WTC11 (cell line): ENCODE results near the gene SLC24A3. TPM values are rescaled to one million over a fixed set of nuclear protein-coding genes. Genes with fewer than 3 reads are reported as not detected.

Experiments
- ATAC-seq: fragments of 200-7000 bp; cut with Tn5 transposase; 2 replicates; pipeline ENCODE4 v1.10.0; 2021; ENCODE audit warnings: mild to moderate bottlenecking, moderate library complexity
- CTCF ChIA-PET: fragments of 300-600 bp; sonication (Branson Sonifier 250); formaldehyde crosslinking; loops from one replicate; lab custom pipeline; 2021; ENCODE audit warnings: antibody characterized with exemption; lab: Charles Lee
- POLR2A ChIA-PET: fragments of 350-600 bp; sonication (Branson Sonifier 250); formaldehyde crosslinking; loops from one replicate; lab custom pipeline; 2021; ENCODE audit warnings: antibody characterized with exemption; lab: Charles Lee
- DNase-seq: peaks from one replicate; pipeline ENCODE4 v3.0.0; 2021; ENCODE audit warnings: low spot score
- H3K27ac Mint-ChIP-seq: 2 replicates; pipeline ENCODE4 v1.8.0; 2021; ENCODE audit warnings: mixed read lengths
- H3K27me3 Mint-ChIP-seq: 2 replicates; pipeline ENCODE4 v1.8.0; 2021; ENCODE audit warnings: low read depth, mild to moderate bottlenecking, moderate library complexity, mixed read lengths
- H3K36me3 Mint-ChIP-seq: 2 replicates; pipeline ENCODE4 v1.8.0; 2021; ENCODE audit warnings: mixed read lengths
- H3K4me1 Mint-ChIP-seq: 2 replicates; pipeline ENCODE4 v1.8.0; 2022; ENCODE audit warnings: mixed read lengths
- H3K4me3 Mint-ChIP-seq: 2 replicates; pipeline ENCODE4 v1.8.0; 2021; ENCODE audit warnings: mild to moderate bottlenecking, moderate library complexity, mixed read lengths
- H3K9me3 Mint-ChIP-seq: 2 replicates; pipeline ENCODE4 v1.8.0; 2021; ENCODE audit warnings: mixed read lengths
- CREB1 ChIP-seq: sonication (generic); formaldehyde crosslinking; IDR thresholded peaks from 2 replicates; pipeline ENCODE4 v1.8.0; 2023; ENCODE audit warnings: mild to moderate bottlenecking, missing genetic modification reagents
- CREM ChIP-seq: sonication (generic); formaldehyde crosslinking; IDR thresholded peaks from 2 replicates; pipeline ENCODE4 v1.8.1; 2022; ENCODE audit warnings: mild to moderate bottlenecking, missing genetic modification reagents, moderate library complexity
- JAZF1 ChIP-seq: fragments of 250-450 bp; sonication (Bioruptor Pico); IDR thresholded peaks from 2 replicates; pipeline ENCODE4 v1.9.0; 2021; ENCODE audit warnings: moderate library complexity, mild to moderate bottlenecking, inconsistent platforms
- MYBL2 ChIP-seq: sonication (generic); formaldehyde crosslinking; IDR thresholded peaks from 2 replicates; pipeline ENCODE4 v1.8.1; 2023; ENCODE audit warnings: mild to moderate bottlenecking, moderate library complexity, missing genetic modification reagents
- RELA ChIP-seq: sonication (generic); formaldehyde crosslinking; IDR thresholded peaks from 2 replicates; pipeline ENCODE4 v1.8.1; 2022; ENCODE audit warnings: missing genetic modification reagents, mild to moderate bottlenecking, borderline replicate concordance
- SP1 ChIP-seq: sonication (generic); formaldehyde crosslinking; conservative IDR thresholded peaks from 2 replicates; pipeline ENCODE4 v1.8.1; 2022; ENCODE audit warnings: missing genetic modification reagents
- ZNF263 ChIP-seq: sonication (generic); formaldehyde crosslinking; IDR thresholded peaks from 2 replicates; pipeline ENCODE4 v1.8.1; 2022; ENCODE audit warnings: low read depth, mild to moderate bottlenecking, moderate library complexity, missing genetic modification reagents
- total RNA-seq: library from RNA; stranded (reverse); gene quantifications from 3 replicates; pipeline ENCODE4 v1.2.3, GENCODE V29; 2021
- TF ChIP-seq, protein P1 (sequence below): fragments of 250-450 bp; sonication (Bioruptor Pico); IDR thresholded peaks from 2 replicates; pipeline ENCODE4 v1.9.0; 2021; ENCODE audit warnings: mild to moderate bottlenecking
- TF ChIP-seq, protein P2 (sequence below): sonication (generic); formaldehyde crosslinking; IDR thresholded peaks from 2 replicates; pipeline ENCODE4 v1.8.1; 2023; ENCODE audit warnings: mild to moderate bottlenecking, missing genetic modification reagents
- TF ChIP-seq, protein P3 (sequence below): fragments of 250-450 bp; sonication (Bioruptor Pico); IDR thresholded peaks from 2 replicates; pipeline ENCODE4 v1.9.0; 2021; ENCODE audit warnings: mild to moderate bottlenecking, borderline replicate concordance
- TF ChIP-seq, protein P4 (sequence below): sonication (generic); formaldehyde crosslinking; conservative IDR thresholded peaks from 2 replicates; pipeline ENCODE4 v1.8.1; 2023; ENCODE audit warnings: mild to moderate bottlenecking, low read depth, missing genetic modification reagents, moderate library complexity
- TF ChIP-seq, protein P5 (sequence below): fragments of 250-450 bp; sonication (Bioruptor Pico); IDR thresholded peaks from 2 replicates; pipeline ENCODE4 v2.1.2; 2022; ENCODE audit warnings: mild to moderate bottlenecking, moderate library complexity
- TF ChIP-seq, protein P6 (sequence below): fragments of 250-450 bp; sonication (Bioruptor Pico); IDR thresholded peaks from 2 replicates; pipeline ENCODE4 v1.9.0; 2021; ENCODE audit warnings: mild to moderate bottlenecking

SLC24A3 gene
- total RNA-seq, 1 experiment from 2014 or later = 5.7 TPM

DNA sequence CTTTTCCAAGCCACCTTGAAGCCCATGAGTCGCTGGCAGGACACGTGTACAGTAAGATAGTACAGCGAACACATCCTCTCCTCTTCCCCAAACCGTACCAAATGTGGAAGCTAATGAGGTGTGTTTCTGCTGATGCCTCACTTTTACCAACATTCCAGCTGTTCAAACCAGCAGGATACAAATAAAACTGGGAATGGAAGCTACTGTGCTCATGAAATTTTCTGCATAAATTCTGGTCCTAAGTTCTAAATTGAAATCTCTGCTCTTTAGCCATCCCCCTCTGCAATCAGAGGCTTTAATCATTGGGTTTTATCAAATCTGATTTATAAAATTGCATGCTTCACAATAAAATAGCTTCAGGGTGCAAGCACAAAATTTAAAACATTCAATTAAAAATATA, 463.8 kb downstream of the SLC24A3 start:
- TF ChIP-seq MYBL2 (CRISPR knock-in tag) (no peak), ZNF263 (CRISPR knock-in tag) (no peak), CREB1 (CRISPR knock-in tag) (no peak), RELA (CRISPR knock-in tag) (no peak), CREM (CRISPR knock-in tag) (no peak), JAZF1 (CRISPR knock-in tag) (no peak), SP1 (CRISPR knock-in tag) (no peak)
- TF ChIP-seq, protein P1, sequence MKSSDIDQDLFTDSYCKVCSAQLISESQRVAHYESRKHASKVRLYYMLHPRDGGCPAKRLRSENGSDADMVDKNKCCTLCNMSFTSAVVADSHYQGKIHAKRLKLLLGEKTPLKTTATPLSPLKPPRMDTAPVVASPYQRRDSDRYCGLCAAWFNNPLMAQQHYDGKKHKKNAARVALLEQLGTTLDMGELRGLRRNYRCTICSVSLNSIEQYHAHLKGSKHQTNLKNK (CRISPR knock-in tag) = no peak
- TF ChIP-seq, protein P2, sequence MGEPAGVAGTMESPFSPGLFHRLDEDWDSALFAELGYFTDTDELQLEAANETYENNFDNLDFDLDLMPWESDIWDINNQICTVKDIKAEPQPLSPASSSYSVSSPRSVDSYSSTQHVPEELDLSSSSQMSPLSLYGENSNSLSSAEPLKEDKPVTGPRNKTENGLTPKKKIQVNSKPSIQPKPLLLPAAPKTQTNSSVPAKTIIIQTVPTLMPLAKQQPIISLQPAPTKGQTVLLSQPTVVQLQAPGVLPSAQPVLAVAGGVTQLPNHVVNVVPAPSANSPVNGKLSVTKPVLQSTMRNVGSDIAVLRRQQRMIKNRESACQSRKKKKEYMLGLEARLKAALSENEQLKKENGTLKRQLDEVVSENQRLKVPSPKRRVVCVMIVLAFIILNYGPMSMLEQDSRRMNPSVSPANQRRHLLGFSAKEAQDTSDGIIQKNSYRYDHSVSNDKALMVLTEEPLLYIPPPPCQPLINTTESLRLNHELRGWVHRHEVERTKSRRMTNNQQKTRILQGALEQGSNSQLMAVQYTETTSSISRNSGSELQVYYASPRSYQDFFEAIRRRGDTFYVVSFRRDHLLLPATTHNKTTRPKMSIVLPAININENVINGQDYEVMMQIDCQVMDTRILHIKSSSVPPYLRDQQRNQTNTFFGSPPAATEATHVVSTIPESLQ (CRISPR knock-in tag) = no peak
- TF ChIP-seq, protein P3, sequence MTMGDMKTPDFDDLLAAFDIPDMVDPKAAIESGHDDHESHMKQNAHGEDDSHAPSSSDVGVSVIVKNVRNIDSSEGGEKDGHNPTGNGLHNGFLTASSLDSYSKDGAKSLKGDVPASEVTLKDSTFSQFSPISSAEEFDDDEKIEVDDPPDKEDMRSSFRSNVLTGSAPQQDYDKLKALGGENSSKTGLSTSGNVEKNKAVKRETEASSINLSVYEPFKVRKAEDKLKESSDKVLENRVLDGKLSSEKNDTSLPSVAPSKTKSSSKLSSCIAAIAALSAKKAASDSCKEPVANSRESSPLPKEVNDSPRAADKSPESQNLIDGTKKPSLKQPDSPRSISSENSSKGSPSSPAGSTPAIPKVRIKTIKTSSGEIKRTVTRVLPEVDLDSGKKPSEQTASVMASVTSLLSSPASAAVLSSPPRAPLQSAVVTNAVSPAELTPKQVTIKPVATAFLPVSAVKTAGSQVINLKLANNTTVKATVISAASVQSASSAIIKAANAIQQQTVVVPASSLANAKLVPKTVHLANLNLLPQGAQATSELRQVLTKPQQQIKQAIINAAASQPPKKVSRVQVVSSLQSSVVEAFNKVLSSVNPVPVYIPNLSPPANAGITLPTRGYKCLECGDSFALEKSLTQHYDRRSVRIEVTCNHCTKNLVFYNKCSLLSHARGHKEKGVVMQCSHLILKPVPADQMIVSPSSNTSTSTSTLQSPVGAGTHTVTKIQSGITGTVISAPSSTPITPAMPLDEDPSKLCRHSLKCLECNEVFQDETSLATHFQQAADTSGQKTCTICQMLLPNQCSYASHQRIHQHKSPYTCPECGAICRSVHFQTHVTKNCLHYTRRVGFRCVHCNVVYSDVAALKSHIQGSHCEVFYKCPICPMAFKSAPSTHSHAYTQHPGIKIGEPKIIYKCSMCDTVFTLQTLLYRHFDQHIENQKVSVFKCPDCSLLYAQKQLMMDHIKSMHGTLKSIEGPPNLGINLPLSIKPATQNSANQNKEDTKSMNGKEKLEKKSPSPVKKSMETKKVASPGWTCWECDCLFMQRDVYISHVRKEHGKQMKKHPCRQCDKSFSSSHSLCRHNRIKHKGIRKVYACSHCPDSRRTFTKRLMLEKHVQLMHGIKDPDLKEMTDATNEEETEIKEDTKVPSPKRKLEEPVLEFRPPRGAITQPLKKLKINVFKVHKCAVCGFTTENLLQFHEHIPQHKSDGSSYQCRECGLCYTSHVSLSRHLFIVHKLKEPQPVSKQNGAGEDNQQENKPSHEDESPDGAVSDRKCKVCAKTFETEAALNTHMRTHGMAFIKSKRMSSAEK (CRISPR knock-in tag) = no peak
- TF ChIP-seq, protein P4, sequence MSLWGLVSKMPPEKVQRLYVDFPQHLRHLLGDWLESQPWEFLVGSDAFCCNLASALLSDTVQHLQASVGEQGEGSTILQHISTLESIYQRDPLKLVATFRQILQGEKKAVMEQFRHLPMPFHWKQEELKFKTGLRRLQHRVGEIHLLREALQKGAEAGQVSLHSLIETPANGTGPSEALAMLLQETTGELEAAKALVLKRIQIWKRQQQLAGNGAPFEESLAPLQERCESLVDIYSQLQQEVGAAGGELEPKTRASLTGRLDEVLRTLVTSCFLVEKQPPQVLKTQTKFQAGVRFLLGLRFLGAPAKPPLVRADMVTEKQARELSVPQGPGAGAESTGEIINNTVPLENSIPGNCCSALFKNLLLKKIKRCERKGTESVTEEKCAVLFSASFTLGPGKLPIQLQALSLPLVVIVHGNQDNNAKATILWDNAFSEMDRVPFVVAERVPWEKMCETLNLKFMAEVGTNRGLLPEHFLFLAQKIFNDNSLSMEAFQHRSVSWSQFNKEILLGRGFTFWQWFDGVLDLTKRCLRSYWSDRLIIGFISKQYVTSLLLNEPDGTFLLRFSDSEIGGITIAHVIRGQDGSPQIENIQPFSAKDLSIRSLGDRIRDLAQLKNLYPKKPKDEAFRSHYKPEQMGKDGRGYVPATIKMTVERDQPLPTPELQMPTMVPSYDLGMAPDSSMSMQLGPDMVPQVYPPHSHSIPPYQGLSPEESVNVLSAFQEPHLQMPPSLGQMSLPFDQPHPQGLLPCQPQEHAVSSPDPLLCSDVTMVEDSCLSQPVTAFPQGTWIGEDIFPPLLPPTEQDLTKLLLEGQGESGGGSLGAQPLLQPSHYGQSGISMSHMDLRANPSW = no peak
- TF ChIP-seq, protein P5, sequence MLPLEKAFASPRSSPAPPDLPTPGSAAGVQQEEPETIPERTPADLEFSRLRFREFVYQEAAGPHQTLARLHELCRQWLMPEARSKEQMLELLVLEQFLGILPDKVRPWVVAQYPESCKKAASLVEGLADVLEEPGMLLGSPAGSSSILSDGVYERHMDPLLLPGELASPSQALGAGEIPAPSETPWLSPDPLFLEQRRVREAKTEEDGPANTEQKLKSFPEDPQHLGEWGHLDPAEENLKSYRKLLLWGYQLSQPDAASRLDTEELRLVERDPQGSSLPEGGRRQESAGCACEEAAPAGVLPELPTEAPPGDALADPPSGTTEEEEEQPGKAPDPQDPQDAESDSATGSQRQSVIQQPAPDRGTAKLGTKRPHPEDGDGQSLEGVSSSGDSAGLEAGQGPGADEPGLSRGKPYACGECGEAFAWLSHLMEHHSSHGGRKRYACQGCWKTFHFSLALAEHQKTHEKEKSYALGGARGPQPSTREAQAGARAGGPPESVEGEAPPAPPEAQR (CRISPR knock-in tag) = no peak
- TF ChIP-seq, protein P6, sequence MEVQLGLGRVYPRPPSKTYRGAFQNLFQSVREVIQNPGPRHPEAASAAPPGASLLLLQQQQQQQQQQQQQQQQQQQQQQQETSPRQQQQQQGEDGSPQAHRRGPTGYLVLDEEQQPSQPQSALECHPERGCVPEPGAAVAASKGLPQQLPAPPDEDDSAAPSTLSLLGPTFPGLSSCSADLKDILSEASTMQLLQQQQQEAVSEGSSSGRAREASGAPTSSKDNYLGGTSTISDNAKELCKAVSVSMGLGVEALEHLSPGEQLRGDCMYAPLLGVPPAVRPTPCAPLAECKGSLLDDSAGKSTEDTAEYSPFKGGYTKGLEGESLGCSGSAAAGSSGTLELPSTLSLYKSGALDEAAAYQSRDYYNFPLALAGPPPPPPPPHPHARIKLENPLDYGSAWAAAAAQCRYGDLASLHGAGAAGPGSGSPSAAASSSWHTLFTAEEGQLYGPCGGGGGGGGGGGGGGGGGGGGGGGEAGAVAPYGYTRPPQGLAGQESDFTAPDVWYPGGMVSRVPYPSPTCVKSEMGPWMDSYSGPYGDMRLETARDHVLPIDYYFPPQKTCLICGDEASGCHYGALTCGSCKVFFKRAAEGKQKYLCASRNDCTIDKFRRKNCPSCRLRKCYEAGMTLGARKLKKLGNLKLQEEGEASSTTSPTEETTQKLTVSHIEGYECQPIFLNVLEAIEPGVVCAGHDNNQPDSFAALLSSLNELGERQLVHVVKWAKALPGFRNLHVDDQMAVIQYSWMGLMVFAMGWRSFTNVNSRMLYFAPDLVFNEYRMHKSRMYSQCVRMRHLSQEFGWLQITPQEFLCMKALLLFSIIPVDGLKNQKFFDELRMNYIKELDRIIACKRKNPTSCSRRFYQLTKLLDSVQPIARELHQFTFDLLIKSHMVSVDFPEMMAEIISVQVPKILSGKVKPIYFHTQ (CRISPR knock-in tag) = no peak
- H3K4me3 Mint-ChIP-seq = no peak overlapping the region
- CTCF ChIA-PET = interaction anchor here (0.6 kb wide), 1 partner anchor 214 kb away, joined by 3 read pairs; no protein-coding TSS in a partner anchor
- H3K9me3 Mint-ChIP-seq = peaks cover 13% of the 10 kb centered on the region
- POLR2A ChIA-PET = no interaction called here
- DNase-seq (no peak), ATAC-seq (no peak)
- peaks cover 3% of the 10 kb centered on the region for H3K27me3 Mint-ChIP-seq
- no peak overlapping the region for H3K27ac Mint-ChIP-seq
- peaks cover 15% of the 10 kb centered on the region for H3K36me3 Mint-ChIP-seq
- no peaks in the 10 kb centered on the region for H3K4me1 Mint-ChIP-seq
